GM13977 (cell line): ENCODE data around the gene PKNOX2.
A peak's percentile ranks its signal among the peaks of the same experiment; 100 is the strongest.

ENCODE experiments used
- DNase-seq: peaks from one replicate; pipeline ENCODE4 v3.0.0; 2012; ENCODE audit warnings: low spot score
- CTCF ChIP-seq: IDR thresholded peaks from 2 replicates; pipeline ENCODE4 v1.5.1; 2012; ENCODE audit warnings: mild to moderate bottlenecking, control low read depth; ENCODE audit not compliant: insufficient read depth; ENCODE audit errors: extremely low read depth, missing control alignments
- in situ Hi-C: fragments of 300-500 bp; cut with MboI; formaldehyde crosslinking; loops from one replicate; pipeline ENCODE4 v1.12.0; 2022; ENCODE audit warnings: low sequenced_read_pairs, low pct_unique_long_range_greater_than_20kb, mixed read lengths, inconsistent platforms; ENCODE audit not compliant: unreplicated experiment

The PKNOX2 gene

DNA sequence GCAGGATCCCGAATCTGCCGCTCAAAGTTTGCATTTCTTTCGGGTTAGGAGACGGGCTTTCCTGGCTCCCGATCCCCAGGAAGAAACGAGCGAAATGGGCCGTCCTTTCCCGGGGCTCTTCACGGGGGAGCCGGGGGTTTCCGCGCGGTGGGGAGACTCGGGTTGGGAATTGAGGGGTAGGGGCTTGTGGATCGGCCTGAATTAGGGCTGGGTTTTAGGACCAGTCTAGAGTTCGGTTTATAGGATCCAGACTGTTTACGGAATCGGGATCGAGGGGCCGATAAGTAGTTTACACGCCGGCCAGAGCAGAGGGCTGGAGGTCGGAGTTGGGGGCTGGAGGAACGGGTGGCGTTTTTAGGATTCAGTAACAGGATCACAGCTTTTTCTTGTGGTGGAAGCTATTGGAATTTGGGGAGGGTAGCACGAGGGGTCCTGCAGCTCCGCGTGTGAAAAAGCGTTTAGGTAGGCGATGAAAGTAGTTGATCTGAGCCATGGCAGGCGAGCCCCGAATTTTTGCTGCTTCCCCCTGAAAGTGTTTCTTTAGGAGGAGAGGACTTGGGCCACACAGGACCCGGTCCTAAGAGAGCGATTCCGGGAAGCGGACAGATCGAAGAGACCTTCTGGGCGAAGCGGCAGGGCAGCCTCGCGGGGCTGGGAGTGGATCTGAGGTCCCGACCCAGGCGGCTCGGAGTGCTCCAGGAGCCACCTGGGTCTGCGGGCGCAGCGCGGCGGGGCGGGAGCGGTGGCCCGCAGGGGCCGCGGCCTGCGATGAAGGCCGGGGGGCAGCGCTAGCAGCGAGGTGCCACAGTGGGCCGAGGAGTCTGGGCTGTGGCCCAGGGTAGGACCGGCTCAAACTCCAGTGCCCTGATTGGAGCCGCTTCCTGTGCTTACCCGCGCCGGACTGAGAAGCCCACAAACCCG is 1.6 kb downstream of the PKNOX2 start:
- peak; percentile 49 for DNase-seq
- in situ Hi-C loops = loop anchor here (10.0 kb wide), 1 partner anchor 179 kb away; no protein-coding TSS in a partner anchor
- no peak for TF ChIP-seq CTCF

GRCh38 chr11:125166764-125167291 is 2.3 kb downstream of the PKNOX2 start:
- in situ Hi-C loops = loop anchor here (10.0 kb wide), 1 partner anchor 178 kb away; no protein-coding TSS in a partner anchor
- no peak for TF ChIP-seq CTCF
- no peak for DNase-seq

DNA sequence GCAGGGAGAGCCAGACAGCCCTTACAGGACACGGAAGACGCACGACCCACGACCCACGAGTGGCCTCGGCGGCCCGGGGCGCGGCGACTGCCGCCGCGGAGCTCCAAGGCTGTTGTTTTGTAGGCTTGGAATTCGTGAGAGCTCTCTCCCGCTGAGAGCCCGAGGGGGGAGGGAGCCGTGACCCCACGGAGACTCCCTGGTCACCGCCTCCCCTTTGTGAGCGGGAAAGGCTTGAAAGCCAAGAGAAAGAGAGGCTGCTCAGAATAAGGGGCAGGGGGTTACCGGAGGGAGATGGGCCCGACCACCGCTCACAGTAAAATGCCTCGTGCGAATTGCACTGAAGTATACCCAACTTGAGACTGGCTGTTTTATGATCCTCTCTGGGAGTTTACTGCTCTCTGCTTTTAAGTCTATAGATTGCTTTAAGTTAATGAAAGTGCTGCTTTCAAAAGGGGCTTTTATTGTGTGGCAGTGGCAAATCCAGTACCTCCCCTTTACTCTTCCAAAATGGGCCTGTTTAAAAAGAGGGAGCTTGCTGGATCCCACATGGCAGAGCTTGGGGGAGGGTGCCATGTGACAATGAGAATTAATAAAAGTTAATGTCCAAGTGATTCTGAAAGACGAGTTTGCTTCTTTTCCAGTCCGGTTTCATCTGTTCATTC is 2.9 kb downstream of the PKNOX2 start:
- no peak for DNase-seq
- no peak for TF ChIP-seq CTCF
- in situ Hi-C loops = loop anchor here (10.0 kb wide), 1 partner anchor 177 kb away; no protein-coding TSS in a partner anchor

DNA sequence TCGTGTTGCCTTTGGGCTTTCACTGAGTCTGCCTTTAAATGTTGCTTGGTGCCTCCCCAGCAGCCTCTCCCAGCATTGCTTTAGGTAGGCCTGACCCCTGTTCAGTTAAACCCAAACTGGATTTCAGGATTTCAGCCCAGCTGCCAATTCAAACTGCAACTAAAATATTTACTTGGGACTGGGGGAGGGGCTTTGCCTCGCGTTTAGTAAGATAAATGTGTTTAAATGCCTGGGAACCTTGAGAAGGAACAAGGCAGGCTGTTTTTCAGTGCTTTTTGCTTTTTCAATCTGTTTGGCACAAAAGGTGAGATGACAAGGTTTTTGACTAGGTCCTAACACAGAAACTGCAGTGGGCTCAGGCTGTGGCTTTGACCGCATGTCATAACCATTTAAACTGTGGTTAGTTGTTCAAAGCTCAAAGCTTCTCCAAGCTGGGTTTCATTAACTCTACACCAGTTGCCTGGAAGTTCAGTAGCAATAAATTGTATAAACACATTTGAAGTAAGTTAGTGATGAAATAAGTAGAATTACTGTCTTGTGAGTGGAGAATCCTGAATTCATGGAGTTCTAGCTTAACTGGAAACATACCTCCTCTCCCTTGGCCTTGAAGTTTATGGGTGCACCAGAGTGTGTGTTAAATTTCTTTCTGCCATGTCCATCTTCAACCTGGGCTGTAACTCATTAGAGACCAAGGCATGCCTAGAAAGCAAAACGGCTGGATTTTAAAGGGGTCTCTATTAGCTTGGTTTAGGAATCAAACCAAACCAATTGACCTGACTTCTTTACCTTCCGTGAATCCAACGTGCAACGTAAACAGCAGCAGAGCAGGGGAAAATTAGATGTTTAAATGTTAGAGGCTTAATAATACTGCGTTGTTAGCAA is 3.6 kb downstream of the PKNOX2 start:
- TF ChIP-seq CTCF = no peak
- in situ Hi-C loops = loop anchor here (10.0 kb wide), 1 partner anchor 177 kb away; no protein-coding TSS in a partner anchor
- no peak for DNase-seq

GRCh38 chr11:125168918-125169456 is 4.4 kb downstream of the PKNOX2 start:
- in situ Hi-C loops = loop anchor here (10.0 kb wide), 1 partner anchor 176 kb away; no protein-coding TSS in a partner anchor
- TF ChIP-seq CTCF = no peak
- no peak for DNase-seq
